Measurements from ENCODE around the gene KBTBD12. TPM values are rescaled to one million over a fixed set of nuclear protein-coding genes. Genes with fewer than 3 reads are reported as not detected.

Gene KBTBD12, protein sequence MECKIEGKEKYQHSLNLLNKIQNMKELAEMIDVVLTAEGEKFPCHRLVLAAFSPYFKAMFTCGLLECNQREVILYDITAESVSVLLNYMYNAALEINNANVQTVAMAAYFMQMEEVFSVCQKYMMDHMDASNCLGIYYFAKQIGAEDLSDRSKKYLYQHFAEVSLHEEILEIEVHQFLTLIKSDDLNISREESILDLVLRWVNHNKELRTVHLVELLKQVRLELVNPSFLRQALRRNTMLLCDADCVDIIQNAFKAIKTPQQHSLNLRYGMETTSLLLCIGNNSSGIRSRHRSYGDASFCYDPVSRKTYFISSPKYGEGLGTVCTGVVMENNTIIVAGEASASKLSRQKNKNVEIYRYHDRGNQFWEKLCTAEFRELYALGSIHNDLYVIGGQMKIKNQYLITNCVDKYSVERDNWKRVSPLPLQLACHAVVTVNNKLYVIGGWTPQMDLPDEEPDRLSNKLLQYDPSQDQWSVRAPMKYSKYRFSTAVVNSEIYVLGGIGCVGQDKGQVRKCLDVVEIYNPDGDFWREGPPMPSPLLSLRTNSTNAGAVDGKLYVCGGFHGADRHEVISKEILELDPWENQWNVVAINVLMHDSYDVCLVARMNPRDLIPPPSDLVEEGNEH
- total RNA-seq, result not detected in 2 replicates

DNA sequence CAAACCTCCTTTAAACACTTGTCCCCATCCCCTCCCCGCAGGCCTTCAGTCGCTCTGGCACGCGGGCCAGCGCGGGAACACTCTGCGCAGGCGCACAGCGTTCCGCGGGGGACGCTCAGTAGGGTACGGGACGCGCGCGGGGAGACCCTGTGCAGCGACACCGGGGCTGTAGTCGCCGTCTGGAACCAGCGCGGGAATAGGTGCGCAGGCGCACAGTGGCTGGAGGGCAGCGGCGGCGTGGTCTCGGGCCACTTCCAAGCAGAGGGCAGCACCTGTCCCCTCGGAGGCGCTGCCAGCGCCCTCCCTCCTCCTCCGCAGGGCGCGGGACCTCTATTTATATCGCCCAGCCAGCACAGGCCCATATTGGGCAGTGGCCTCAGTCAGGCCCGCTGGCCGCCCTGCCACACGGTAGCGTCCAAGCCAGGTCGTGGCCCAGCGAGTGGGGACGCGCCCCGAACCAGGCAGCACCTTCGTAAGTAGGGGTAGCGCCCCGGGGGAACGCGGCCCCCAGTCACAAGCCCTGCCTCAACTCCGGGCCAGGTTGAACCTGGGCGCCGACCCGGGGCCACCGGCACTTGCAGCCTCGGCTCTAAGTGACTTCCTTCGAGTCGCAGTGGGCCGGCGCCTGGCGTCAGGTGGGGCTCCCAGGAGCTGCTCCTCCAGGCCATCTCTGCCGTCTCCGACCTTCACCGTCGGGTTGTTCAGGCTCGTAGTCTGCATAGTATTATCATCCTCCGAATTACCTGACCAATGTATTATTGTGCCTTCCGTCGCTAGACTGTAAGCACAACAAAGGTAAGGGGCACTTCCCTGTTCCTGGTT, at the start of gene KBTBD12:
Gene KBTBD12 (plus strand): TSS at position 118 of the 822 bp plus-strand sequence. CDS start 7,830 bp downstream, outside the sequence.

Other genes starting within 250 kb of the KBTBD12 start
- 7.0 and 7.1 TPM in 2 replicates for gene ABTB1, start 242.3 kb upstream of the KBTBD12 start, total RNA-seq
- 10.1 and 10.9 TPM in 2 replicates for gene MGLL, start 92.7 kb upstream of the KBTBD12 start, total RNA-seq
- 290 and 343 TPM in 2 replicates for gene SEC61A1, start 137.2 kb downstream of the KBTBD12 start, total RNA-seq
- gene RUVBL1, start 208.6 kb downstream of the KBTBD12 start, total RNA-seq, result 52.7 and 62.3 TPM in 2 replicates
- gene EEFSEC, start 238.2 kb downstream of the KBTBD12 start, total RNA-seq, result 1.3 and 1.8 TPM in 2 replicates

Data from smooth muscle cell of bladder (primary cell).